ENCODE measurements around the gene TWIST2.

Gene TWIST2

DNA sequence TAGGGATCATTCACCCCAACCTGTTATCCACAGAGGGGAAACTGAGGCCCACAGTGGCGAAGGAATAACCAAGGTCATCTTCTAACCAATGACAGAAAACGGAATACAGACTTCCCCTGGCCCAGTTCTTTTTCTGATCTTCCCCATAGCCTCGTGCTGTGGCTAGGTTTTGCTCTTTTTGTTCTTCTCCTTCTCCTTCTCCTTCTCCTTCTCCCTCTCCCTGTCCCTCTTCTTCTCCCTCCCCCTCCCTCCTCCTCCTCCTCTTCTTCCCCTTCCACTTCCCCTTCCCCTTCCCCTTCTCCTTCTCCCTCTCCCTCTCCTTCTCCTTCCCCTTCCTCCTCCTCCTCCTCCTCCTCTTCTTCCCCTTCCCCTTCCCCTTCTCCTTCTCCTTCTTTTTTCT lies 12.9 kb upstream of the TWIST2 start:
- TF ChIP-seq, protein P1, sequence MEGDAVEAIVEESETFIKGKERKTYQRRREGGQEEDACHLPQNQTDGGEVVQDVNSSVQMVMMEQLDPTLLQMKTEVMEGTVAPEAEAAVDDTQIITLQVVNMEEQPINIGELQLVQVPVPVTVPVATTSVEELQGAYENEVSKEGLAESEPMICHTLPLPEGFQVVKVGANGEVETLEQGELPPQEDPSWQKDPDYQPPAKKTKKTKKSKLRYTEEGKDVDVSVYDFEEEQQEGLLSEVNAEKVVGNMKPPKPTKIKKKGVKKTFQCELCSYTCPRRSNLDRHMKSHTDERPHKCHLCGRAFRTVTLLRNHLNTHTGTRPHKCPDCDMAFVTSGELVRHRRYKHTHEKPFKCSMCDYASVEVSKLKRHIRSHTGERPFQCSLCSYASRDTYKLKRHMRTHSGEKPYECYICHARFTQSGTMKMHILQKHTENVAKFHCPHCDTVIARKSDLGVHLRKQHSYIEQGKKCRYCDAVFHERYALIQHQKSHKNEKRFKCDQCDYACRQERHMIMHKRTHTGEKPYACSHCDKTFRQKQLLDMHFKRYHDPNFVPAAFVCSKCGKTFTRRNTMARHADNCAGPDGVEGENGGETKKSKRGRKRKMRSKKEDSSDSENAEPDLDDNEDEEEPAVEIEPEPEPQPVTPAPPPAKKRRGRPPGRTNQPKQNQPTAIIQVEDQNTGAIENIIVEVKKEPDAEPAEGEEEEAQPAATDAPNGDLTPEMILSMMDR (IDR thresholded peaks at IDR 0.05; ENCODE audit: insufficient read depth, missing control alignments), result no peak
- FAIRE-seq, result no peak
- no peak for DNase-seq (ENCODE audit: insufficient read length, low spot score)

- TF ChIP-seq, protein P1 (IDR thresholded peaks at IDR 0.05; ENCODE audit: insufficient read depth, missing control alignments), result no peak
- DNase-seq (ENCODE audit: insufficient read length, low spot score), result no peak
- FAIRE-seq, result no peak
Measured at GRCh38 chr2:238835726-238836301, 12.1 kb upstream of the TWIST2 start.

GRCh38 chr2:238838786-238839327 lies 9.0 kb upstream of the TWIST2 start:
- TF ChIP-seq, protein P1 (IDR thresholded peaks at IDR 0.05; ENCODE audit: insufficient read depth, missing control alignments), result no peak
- FAIRE-seq, result no peak
- DNase-seq (ENCODE audit: insufficient read length, low spot score), result no peak

- no peak for FAIRE-seq
- no peak for DNase-seq (ENCODE audit: insufficient read length, low spot score)
- TF ChIP-seq, protein P1 (IDR thresholded peaks at IDR 0.05; ENCODE audit: insufficient read depth, missing control alignments), result no peak
Measured at GRCh38 chr2:238839428-238839827, 8.5 kb upstream of the TWIST2 start.

DNA sequence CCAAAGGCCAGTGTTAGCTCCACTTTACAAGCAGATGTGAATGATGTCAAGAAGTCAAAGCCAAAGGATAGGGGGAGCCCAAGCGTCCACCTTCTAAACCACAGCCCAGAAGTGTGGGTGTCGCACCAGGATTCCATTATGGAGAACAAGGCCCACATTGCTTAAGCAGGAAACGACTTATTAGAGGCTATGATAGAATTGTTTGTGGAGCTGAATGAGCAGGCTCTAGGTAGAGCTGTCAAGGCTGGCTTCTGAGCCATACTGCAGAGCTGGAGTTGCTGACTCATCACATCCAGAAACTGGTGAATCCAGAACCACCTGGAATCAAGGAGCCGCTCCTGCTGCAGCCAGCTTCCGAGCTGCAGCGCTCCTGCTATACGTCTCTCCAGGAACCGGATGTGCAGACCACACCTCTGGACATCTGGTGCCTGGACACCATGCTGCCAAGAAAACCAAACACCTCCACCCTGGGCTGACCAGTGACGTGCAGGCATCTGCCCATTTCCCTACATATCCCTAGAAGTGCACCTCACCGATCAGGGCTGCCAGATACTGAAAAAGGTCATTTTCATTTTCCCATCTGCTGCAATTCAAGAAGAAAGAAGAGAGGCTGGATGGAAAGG lies 6.2 kb upstream of the TWIST2 start:
- no peak for DNase-seq (ENCODE audit: insufficient read length, low spot score)
- TF ChIP-seq, protein P1 (IDR thresholded peaks at IDR 0.05; ENCODE audit: insufficient read depth, missing control alignments), result no peak
- FAIRE-seq, result no peak

DNA sequence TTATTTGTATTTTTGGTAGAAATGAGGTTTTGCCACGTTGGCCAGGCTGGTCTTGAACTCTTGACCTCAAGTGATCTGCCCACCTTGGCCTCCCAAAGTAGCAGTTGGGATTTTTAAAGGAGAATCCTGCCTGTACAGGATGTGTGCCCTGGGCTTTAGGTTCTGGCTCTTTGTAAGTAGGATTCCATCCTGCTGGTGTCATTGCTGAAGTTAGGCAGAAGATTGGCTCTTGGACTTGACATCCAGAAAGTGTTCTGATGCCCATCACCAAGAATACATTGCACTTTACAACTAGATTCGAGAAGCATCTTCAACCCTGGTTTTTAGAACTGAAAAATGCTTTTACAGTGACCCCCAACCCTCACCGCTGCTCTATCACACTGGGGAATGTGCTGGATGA lies 4.4 kb upstream of the TWIST2 start:
- TF ChIP-seq, protein P1 (IDR thresholded peaks at IDR 0.05; ENCODE audit: insufficient read depth, missing control alignments), result no peak
- DNase-seq (ENCODE audit: insufficient read length, low spot score), result no peak
- no peak for FAIRE-seq

Measured in D721Med (cell line).